Tibial artery (tissue), 4 donors: ENCODE measurements around the gene TMEM238.

ENCODE experiments used
- DNase-seq, 2 donors: peaks; one replicate each; pipeline ENCODE4 v3.0.0-alpha.2; 2019
- H3K27ac ChIP-seq, 2 donors: fragments of 200-600 bp; sonication (generic) in 1 of 2; 1 replicate in 1 of 2; 2 replicates in 1 of 2; pipeline ENCODE4 v1.5.1; 2018 to 2019; ENCODE audit warnings: mild to moderate bottlenecking in 1 of 2
- H3K27me3 ChIP-seq, 2 donors: fragments of 200-600 bp; sonication (generic) in 1 of 2; one replicate each; pipeline versions ENCODE4 v1.5.1 to v1.6.0; 2016 to 2019
- H3K36me3 ChIP-seq, 3 donors: fragments of 200-600 bp; sonication (generic) in 2 of 3; one replicate each; pipeline ENCODE4 v1.5.1; 2016 to 2019; ENCODE audit warnings: mild to moderate bottlenecking in 2 of 3
- H3K4me1 ChIP-seq, 4 donors: fragments of 200-600 bp; sonication (generic) in 2 of 4; 1 replicate in 3 of 4; 2 replicates in 1 of 4; pipeline ENCODE4 v1.5.1; 2016 to 2019
- H3K4me3 ChIP-seq, 2 donors: fragments of 200-600 bp; sonication (generic) in 1 of 2; 1 replicate in 1 of 2; 2 replicates in 1 of 2; pipeline ENCODE4 v1.5.1; 2018 to 2019; ENCODE audit warnings: mild to moderate bottlenecking in 2 of 2
- H3K9me3 ChIP-seq, 3 donors: fragments of 200-600 bp; sonication (generic) in 1 of 3; one replicate each; pipeline ENCODE4 v1.5.1; 2016 to 2019
- CTCF ChIP-seq, 2 experiments: fragments of 200-600 bp in 1 of 2; fragments of 450-650 bp in 1 of 2; IDR thresholded peaks; one replicate each; pipeline ENCODE4 v1.5.1; 2017 to 2019; ENCODE audit warnings: antibody characterized with exemption in 2 of 2, mild to moderate bottlenecking in 1 of 2, moderate library complexity in 1 of 2
- intact Hi-C: fragments of 100-400 bp; cut with DNase I; formaldehyde crosslinking; loops from one replicate; pipeline ENCODE4 v1.15.0; 2023; ENCODE audit warnings: low total_unique reads

TMEM238 gene

GRCh38 chr19:55377356-55378131, 6.5 kb downstream of the TMEM238 start:
- Histone ChIP-seq H3K9me3 (no peaks in the 10 kb centered on the region), H3K4me3 (no peak overlapping the region), H3K27ac (no peak overlapping the region), H3K36me3 (no peaks in the 10 kb centered on the region), H3K4me1 (peaks cover 0 to 11% (median 6%) of the 10 kb centered on the region in 4 donors), H3K27me3 (peaks cover 4 to 54% of the 10 kb centered on the region in 2 donors)
- TF ChIP-seq CTCF (IDR thresholded peaks at IDR 0.05), result no peak
- intact Hi-C loops, result no loop called here
- DNase-seq, result no peak

GRCh38 chr19:55376241-55376933, 7.7 kb downstream of the TMEM238 start, which contains the start of gene TMEM190:
TMEM190 (plus strand) TSS chr19:55376826; CDS start chr19:55376854, 28 bp downstream.
- no peaks in the 10 kb centered on the region for H3K36me3 ChIP-seq
- no peak within 1 kb of the TSS for H3K4me3 ChIP-seq
- intact Hi-C loops, result no loop called here
- H3K9me3 ChIP-seq, result no peaks in the 10 kb centered on the region
- DNase-seq, result no peak
- H3K27me3 ChIP-seq, result peaks cover 4 to 65% of the 10 kb centered on the region in 2 donors
- no peak for TF ChIP-seq CTCF (IDR thresholded peaks at IDR 0.05)
- no peak within 1 kb of the TSS for H3K27ac ChIP-seq
- peaks cover 0 to 11% (median 6%) of the 10 kb centered on the region in 4 donors for H3K4me1 ChIP-seq

- no peaks in the 10 kb centered on the region for H3K36me3 ChIP-seq
- H3K4me3 ChIP-seq, result no peak overlapping the region
- H3K27ac ChIP-seq, result no peak overlapping the region
- H3K4me1 ChIP-seq, result peaks cover 0 to 25% (median 17%) of the 10 kb centered on the region in 4 donors
- intact Hi-C loops, result no loop called here
- H3K27me3 ChIP-seq, result peaks cover 4 to 87% of the 10 kb centered on the region in 2 donors
- no peak for TF ChIP-seq CTCF (IDR thresholded peaks at IDR 0.05)
- DNase-seq, result no peak
- no peaks in the 10 kb centered on the region for H3K9me3 ChIP-seq
These were observed 9.9 kb downstream of the TMEM238 start for GRCh38 chr19:55373993-55374757.

- Histone ChIP-seq H3K27me3 (peaks cover 4 to 95% of the 10 kb centered on the region in 2 donors), H3K27ac (no peak overlapping the region), H3K9me3 (no peaks in the 10 kb centered on the region), H3K4me3 (no peak overlapping the region), H3K4me1 (peaks cover 0 to 32% (median 20%) of the 10 kb centered on the region in 4 donors), H3K36me3 (no peaks in the 10 kb centered on the region)
- TF ChIP-seq CTCF (IDR thresholded peaks at IDR 0.05), result no peak
- DNase-seq, result no peak
- intact Hi-C loops, result no loop called here
These were observed 10.6 kb downstream of the TMEM238 start for GRCh38 chr19:55373306-55373992.
